AG04450 (cell line): ENCODE data around the gene STAB2. TPM values are rescaled to one million over a fixed set of nuclear protein-coding genes. Genes with fewer than 3 reads are reported as not detected.

Experiments used
- CTCF ChIA-PET: fragments of 300-600, 350-600 bp; formaldehyde crosslinking; extraction: SDS; loops from one replicate; lab custom pipeline; 2022; ENCODE audit warnings: antibody characterized with exemption, inconsistent platforms; lab: Charles Lee
- POLR2A ChIA-PET: fragments of 350-600 bp; formaldehyde crosslinking; extraction: SDS; loops from one replicate; lab custom pipeline; 2021; ENCODE audit warnings: antibody characterized with exemption, inconsistent platforms; lab: Yijun Ruan, JAX
- DNase-seq: peaks from one replicate; pipeline ENCODE4 v3.0.0-alpha.2; 2011; ENCODE audit warnings: low read depth, low spot score
- H3K27ac ChIP-seq: one replicate; pipeline ENCODE4 v1.5.1; 2012; ENCODE audit warnings: low read depth, low read length, control low read depth
- H3K27me3 ChIP-seq: one replicate; pipeline ENCODE4 v1.6.0; 2012; ENCODE audit warnings: low read length; ENCODE audit not compliant: control insufficient read depth, insufficient read depth
- H3K4me3 ChIP-seq: 2 replicates; pipeline ENCODE4 v1.5.1; 2011; ENCODE audit warnings: mild to moderate bottlenecking, low read depth, low read length, control low read depth
- H3K9me3 ChIP-seq: 2 replicates; pipeline ENCODE4 v1.5.1; 2012; ENCODE audit warnings: low read length; ENCODE audit not compliant: control insufficient read depth, insufficient read depth
- CTCF ChIP-seq: IDR thresholded peaks from 2 replicates; pipeline ENCODE4 v1.5.1; 2011; ENCODE audit warnings: low read depth, low read length, control low read depth, inconsistent platforms
- polyA plus RNA-seq: library from polyadenylated mRNA; depleted of rRNA; stranded (reverse); fragments of >200 nt; gene quantifications from 2 replicates; pipeline ENCODE4 v1.2.3, GENCODE V29; 2011

Gene STAB2
- polyA plus RNA-seq, 1 experiment = not detected

DNA sequence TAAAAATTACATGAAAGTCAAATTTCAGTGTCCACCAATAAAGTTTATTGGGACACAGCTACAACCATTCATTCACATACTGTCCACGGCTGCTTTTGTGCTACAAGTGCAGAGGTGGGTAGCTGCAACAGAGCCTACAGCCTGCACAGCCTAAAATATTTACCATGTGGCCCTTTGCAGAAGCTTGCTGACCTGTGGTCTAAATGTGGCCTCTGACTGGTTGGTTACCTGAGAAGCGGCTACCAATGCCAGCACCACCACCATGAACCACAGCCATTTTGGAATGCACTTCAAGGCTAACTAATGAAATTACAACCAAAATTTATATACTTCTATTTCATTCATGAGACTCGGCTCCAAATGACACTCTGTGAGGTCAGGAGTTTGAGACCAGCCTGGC, 195.3 kb downstream of the STAB2 start:
- TF ChIP-seq CTCF = no peak
- POLR2A ChIA-PET = no interaction called here
- no peak for DNase-seq
- H3K27ac ChIP-seq = no peak overlapping the region
- no peaks in the 10 kb centered on the region for H3K27me3 ChIP-seq
- CTCF ChIA-PET = interaction anchor here (1.6 kb wide), 2 partner anchors 12 to 98 kb away, joined by 3 to 5 read pairs; no protein-coding TSS in a partner anchor
- no peaks in the 10 kb centered on the region; the same call in 1 of the 2 replicates for H3K9me3 ChIP-seq
- no peak overlapping the region for H3K4me3 ChIP-seq

DNA sequence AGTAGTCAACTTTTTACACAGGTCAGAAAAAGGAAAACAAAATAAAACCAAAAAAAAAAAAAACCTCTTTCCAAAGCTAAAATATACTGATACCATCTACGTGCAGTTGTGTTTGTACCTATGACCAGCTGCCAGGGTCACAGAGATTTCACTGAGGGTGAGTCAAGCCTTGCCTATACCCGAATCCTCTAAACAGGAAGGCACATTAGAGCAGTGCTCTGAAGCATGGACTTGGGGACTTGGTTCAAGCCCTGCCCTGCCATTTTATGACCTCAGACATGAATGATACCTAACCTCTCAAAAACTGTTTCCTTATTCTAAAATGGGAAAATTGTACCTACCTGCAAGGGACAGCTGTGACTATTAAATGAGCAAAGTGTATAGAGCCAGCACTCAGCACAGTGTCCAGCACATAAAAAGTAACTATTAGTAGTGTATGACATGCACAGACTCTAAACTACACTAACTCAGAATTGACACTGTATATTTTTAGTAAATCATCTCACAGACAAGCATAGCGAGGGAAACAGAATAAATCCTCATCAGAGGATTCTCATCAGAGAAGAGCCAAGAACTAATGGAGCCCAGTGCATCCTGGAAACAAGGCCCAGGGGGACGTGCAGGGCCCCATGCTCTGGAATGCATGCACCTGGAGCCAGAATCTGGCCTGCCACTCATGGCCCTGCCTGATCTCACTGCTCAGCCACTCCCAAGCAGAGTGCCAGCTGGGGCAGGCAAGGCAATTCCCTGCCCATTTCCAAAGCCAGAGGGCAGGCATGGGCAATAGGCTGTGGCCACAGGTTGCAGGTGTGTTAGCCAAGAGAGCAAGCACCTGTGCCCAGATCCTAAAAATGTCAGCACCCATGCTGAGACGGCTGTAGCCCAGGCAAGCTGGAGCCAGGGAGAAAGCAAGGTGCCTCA, 196.9 kb downstream of the STAB2 start:
- DNase-seq = no peak
- ChIA-PET POLR2A (no interaction called here), CTCF (no interaction called here)
- no peak overlapping the region for H3K4me3 ChIP-seq
- no peak for TF ChIP-seq CTCF
- no peaks in the 10 kb centered on the region for H3K27me3 ChIP-seq
- no peak overlapping the region for H3K27ac ChIP-seq
- H3K9me3 ChIP-seq = no peaks in the 10 kb centered on the region

GRCh38 chr12:103785243-103786031, 198.4 kb downstream of the STAB2 start:
- CTCF ChIA-PET = interaction anchor here (0.6 to 0.7 kb wide), 3 partner anchors 8 to 48 kb away, joined by 3 to 5 read pairs (median 3); no protein-coding TSS in a partner anchor
- Histone ChIP-seq H3K4me3 (no peak overlapping the region), H3K9me3 (no peaks in the 10 kb centered on the region), H3K27ac (no peak overlapping the region), H3K27me3 (no peaks in the 10 kb centered on the region)
- TF ChIP-seq CTCF = no peak
- POLR2A ChIA-PET = no interaction called here
- DNase-seq = no peak

GRCh38 chr12:103786201-103786600, 199.1 kb downstream of the STAB2 start:
- H3K27ac ChIP-seq = no peak overlapping the region
- no peak for TF ChIP-seq CTCF
- H3K27me3 ChIP-seq = no peaks in the 10 kb centered on the region
- no peaks in the 10 kb centered on the region for H3K9me3 ChIP-seq
- ChIA-PET CTCF (no interaction called here), POLR2A (no interaction called here)
- H3K4me3 ChIP-seq = no peak overlapping the region
- DNase-seq = no peak
